Effector memory CD4-positive, alpha-beta T cell (primary cell): Measurements from ENCODE around the gene SNRNP200.

Experiments
- DNase-seq, 3 donors: peaks; one replicate each; pipeline ENCODE4 v3.0.0-alpha.2; 2020
- H3K27ac ChIP-seq: 2 replicates; pipeline ENCODE4 v1.7.0; 2013; ENCODE audit warnings: mild to moderate bottlenecking, low read length, moderate library complexity; ENCODE audit not compliant: insufficient read depth, poor library complexity, severe bottlenecking
- H3K27me3 ChIP-seq: replicated peaks from 2 replicates; pipeline ENCODE4 v1.7.0; 2013; ENCODE audit warnings: mild to moderate bottlenecking, low read length; ENCODE audit not compliant: insufficient read depth, control insufficient read depth, poor library complexity, severe bottlenecking
- H3K36me3 ChIP-seq: 2 replicates; pipeline ENCODE4 v1.7.0; 2013; ENCODE audit warnings: mild to moderate bottlenecking, low read length, moderate library complexity; ENCODE audit not compliant: control insufficient read depth, insufficient read depth
- H3K4me1 ChIP-seq: 2 replicates; pipeline ENCODE4 v1.7.0; 2013; ENCODE audit warnings: low read length, mild to moderate bottlenecking; ENCODE audit not compliant: control insufficient read depth, insufficient read depth, poor library complexity, severe bottlenecking
- H3K4me3 ChIP-seq: 2 replicates; pipeline ENCODE4 v1.7.0; 2013; ENCODE audit warnings: low read length, low read depth, mild to moderate bottlenecking; ENCODE audit not compliant: insufficient read depth, poor library complexity, severe bottlenecking
- H3K9me3 ChIP-seq: 2 replicates; pipeline ENCODE4 v1.7.0; 2013; ENCODE audit warnings: mild to moderate bottlenecking, low read length, moderate library complexity; ENCODE audit not compliant: control insufficient read depth

Gene SNRNP200

DNA sequence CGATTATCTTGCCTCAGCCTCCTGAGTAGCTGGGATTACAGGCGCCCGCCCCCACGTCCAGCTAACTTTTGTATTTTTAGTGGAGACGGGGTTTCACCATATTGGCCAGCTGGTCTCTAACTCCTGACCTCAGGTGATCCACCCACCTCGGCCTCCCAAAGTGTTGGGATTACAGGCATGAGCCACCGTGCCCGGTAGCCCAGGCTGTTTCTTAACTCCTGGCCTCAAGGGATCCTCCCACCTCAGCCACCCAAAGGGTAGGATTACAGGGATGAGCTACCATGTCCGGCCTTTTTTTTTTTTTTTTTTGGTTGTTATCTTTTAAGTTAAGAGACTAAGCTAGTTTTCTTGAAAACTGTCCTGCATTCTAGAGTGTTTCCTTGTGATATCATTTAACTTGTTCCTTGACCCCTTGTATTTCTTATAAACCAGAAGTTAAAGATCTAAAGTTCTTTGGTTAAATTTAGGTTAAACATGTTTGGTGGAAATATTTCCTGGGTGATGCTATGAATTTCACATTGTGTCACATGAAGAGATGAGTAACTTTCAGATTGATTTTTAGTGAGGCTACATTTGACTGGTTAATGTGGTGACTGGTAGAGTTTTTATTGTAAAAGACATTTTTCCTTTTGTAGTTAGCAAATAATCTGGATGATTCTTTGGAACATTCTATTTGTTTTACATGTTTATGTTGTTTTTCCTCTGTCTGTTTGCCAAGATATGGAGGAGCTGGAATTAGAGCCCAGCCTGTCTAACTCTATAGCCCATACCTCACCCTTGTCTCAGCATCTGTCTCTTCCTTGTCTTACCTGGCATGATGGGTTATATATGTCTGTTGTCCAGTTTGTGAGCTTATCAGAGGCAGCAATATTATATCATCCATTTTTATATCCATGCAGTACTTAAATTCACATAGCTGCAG is 35.4 kb upstream of the SNRNP200 start:
- Histone ChIP-seq H3K4me3 (no peak overlapping the region), H3K36me3 (no peaks in the 10 kb centered on the region), H3K27ac (peak overlapping the region; percentile 80), H3K4me1 (peaks cover 38% of the 10 kb centered on the region), H3K27me3 (no peaks in the 10 kb centered on the region), H3K9me3 (no peaks in the 10 kb centered on the region)
- DNase-seq, result no peak

DNA sequence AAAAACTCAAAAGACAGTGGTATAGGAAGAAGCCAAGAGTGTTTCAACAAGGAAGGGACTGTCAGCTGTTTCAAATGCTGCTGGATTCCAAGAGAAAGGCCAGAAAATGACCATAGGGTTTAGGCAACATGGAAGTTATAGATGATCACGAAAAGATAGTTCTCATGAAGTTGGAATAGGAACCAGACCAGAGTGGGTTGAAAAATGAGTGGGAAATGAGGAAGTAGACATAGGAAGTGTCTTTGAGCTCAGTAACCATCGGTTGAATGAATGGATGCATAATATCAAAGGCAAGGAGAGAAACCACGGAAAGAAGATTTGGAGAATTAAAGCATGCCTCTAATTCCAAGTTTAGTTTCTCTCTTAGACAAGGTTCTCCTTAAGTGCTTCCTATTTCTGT is 31.5 kb upstream of the SNRNP200 start:
- Histone ChIP-seq H3K27me3 (no peaks in the 10 kb centered on the region), H3K4me3 (no peak overlapping the region), H3K27ac (no peak overlapping the region), H3K4me1 (peaks cover 13% of the 10 kb centered on the region), H3K36me3 (no peaks in the 10 kb centered on the region), H3K9me3 (no peaks in the 10 kb centered on the region)
- no peak for DNase-seq

DNA sequence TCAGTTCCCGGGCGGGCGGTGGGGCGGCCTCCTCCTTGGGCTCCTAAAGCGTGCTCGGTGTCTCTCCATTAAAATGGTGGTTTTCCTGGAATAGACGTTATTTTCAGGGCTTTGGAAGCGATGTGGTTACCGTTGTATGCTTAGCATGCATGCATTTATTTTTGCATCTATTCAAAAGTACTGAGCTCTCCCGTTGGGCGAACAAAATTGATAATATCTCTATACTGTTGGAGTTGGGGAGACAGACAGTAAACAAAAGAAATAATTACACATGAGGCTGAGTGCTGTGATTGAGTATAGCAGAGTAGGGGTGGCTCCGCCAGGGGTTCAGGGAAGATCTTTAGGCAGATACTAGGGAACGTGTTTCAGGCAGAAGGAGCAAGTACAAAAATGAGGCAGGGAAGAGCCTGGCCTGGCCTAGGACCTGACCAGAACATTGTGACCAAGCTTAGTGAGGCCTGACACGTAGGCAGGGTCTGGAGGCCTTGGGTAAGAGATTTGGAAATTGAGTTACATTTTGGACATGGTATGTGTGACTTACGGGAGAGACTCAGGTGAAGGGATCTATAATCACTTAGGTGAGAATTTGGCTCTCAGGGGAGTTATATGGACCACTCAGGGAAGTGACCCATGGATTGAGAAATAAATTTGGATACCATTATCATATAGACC is 30.9 kb upstream of the SNRNP200 start:
- peak overlapping the region; percentile 68 for H3K4me3 ChIP-seq
- H3K27ac ChIP-seq, result peak overlapping the region; percentile 82
- no peaks in the 10 kb centered on the region for H3K9me3 ChIP-seq
- no peaks in the 10 kb centered on the region for H3K36me3 ChIP-seq
- no peaks in the 10 kb centered on the region for H3K27me3 ChIP-seq
- DNase-seq, result no peak
- peaks cover 7% of the 10 kb centered on the region for H3K4me1 ChIP-seq

DNA sequence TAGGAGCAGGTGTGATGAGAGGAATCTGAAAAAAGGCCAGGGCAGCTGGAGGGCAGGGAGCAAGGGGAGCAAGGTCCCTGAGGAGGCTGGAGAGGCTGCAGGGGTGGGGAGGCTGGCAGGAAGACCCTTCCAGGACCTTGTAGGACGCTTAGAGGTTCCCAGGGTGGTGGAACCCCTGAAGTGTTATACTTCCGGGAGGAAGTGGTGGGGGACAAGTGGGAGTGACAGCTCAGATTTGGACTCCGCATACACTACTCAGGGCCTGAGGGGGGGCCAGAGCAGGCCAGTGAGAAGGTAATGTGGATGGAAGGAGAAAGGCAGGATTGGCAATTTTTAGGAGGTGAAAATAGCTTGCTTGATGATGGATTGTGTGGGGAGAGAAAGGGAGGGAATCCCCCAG is 28.4 kb upstream of the SNRNP200 start:
- H3K9me3 ChIP-seq, result no peaks in the 10 kb centered on the region
- H3K27me3 ChIP-seq, result no peaks in the 10 kb centered on the region
- H3K27ac ChIP-seq, result no peak overlapping the region
- no peak overlapping the region for H3K4me3 ChIP-seq
- peaks cover 6% of the 10 kb centered on the region for H3K4me1 ChIP-seq
- H3K36me3 ChIP-seq, result no peaks in the 10 kb centered on the region
- no peak for DNase-seq

- Histone ChIP-seq H3K4me1 (peaks cover 20% of the 10 kb centered on the region), H3K36me3 (peaks cover 4% of the 10 kb centered on the region), H3K4me3 (no peak overlapping the region)
Observed at GRCh38 chr2:96330407-96330806, 25.1 kb upstream of the SNRNP200 start.

DNA sequence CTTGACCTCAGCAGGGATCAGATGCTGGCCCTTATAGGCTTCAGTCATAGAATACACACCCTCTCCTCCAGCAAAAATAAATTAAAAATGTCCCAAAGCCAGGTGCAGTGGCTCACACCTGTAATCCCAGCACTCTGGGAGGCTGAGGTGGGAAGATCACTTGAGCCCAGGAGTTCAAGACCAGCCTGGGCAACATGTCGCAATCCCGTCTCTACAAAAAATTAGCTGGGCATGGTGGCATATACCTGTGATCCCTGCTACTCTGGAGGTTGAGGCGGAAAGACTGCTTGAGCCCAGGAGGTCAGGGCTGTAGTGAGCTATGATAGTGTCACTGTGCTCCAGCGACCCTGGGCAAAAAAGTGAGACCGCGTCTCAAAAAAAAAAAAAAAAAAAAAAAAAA is 24.5 kb upstream of the SNRNP200 start:
- H3K27me3 ChIP-seq, result no peaks in the 10 kb centered on the region
- no peaks in the 10 kb centered on the region for H3K9me3 ChIP-seq
- no peak overlapping the region for H3K27ac ChIP-seq
- DNase-seq, result no peak
- peaks cover 24% of the 10 kb centered on the region for H3K4me1 ChIP-seq
- H3K4me3 ChIP-seq, result no peak overlapping the region
- peaks cover 4% of the 10 kb centered on the region for H3K36me3 ChIP-seq

More at GRCh38 chr2:96330407-96330806, 25.1 kb upstream of the SNRNP200 start:
- Histone ChIP-seq H3K9me3 (no peaks in the 10 kb centered on the region), H3K27me3 (no peaks in the 10 kb centered on the region), H3K27ac (no peak overlapping the region)
- DNase-seq, result no peak

DNA sequence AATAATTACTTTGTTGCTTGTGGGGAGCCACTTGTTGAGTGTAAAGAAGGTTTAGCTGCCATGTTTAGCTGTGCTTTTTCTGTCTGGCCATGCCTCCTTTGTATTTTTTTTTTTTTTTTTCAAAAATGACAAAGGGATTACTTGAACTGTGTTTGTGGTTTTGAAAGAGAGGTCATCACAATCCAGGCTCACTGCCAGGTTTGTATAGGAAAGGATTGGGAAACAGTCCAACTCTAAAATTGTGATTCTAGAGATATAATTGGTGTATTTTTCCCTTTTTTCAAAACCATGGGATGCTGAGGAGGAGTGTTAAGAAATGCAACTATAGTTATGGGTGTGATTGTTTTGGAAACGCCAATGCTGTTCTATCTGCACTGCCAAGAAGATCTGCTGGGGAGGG is 24.1 kb upstream of the SNRNP200 start:
- Histone ChIP-seq H3K4me1 (peaks cover 24% of the 10 kb centered on the region), H3K36me3 (peaks cover 4% of the 10 kb centered on the region), H3K4me3 (no peak overlapping the region), H3K27ac (no peak overlapping the region), H3K27me3 (no peaks in the 10 kb centered on the region), H3K9me3 (no peaks in the 10 kb centered on the region)
- no peak for DNase-seq

- no peaks in the 10 kb centered on the region for H3K27me3 ChIP-seq
- no peak overlapping the region for H3K27ac ChIP-seq
- DNase-seq, result no peak
- peaks cover 25% of the 10 kb centered on the region for H3K4me1 ChIP-seq
- no peaks in the 10 kb centered on the region for H3K9me3 ChIP-seq
- peaks cover 4% of the 10 kb centered on the region for H3K36me3 ChIP-seq
- H3K4me3 ChIP-seq, result no peak overlapping the region
Observed at GRCh38 chr2:96326990-96327820, 21.9 kb upstream of the SNRNP200 start.

DNA sequence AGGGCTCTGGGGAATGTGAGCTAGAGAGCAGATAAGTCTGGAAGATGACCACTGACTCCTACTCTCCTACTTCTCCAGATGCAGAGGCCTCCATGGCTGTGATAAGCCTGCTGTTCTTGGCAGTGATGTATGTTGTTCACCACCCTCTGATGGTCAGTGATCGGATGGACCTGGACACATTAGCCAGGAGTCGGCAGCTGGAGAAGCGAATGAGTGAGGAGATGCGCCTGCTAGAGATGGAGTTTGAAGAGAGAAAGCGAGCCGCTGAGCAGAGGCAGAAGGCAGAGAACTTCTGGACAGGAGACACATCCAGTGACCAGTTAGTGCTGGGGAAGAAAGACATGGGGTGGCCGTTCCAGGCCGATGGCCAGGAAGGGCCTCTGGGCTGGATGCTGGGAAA is 21.2 kb upstream of the SNRNP200 start:
- peak overlapping the region; percentile 66 for H3K27ac ChIP-seq
- H3K4me3 ChIP-seq, result peak overlapping the region; percentile 66
- H3K4me1 ChIP-seq, result peaks cover 25% of the 10 kb centered on the region

More for the DNA sequence above, 21.2 kb upstream of the SNRNP200 start:
- Histone ChIP-seq H3K36me3 (peaks cover 4% of the 10 kb centered on the region), H3K9me3 (no peaks in the 10 kb centered on the region), H3K27me3 (no peaks in the 10 kb centered on the region)
- no peak for DNase-seq
